GM12878 (cell line): ENCODE results near the gene AKTIP. TPM values are rescaled to one million over a fixed set of nuclear protein-coding genes. Genes with fewer than 3 reads are reported as not detected.

Experiments used
- ATF2 ChIP-seq: IDR thresholded peaks from 2 replicates; pipeline ENCODE4 v1.6.1; 2012; ENCODE audit warnings: low read length, inconsistent platforms
- ATF3 ChIP-seq: IDR thresholded peaks from 2 replicates; pipeline ENCODE4 v1.6.1; 2011; ENCODE audit warnings: low read depth, mild to moderate bottlenecking, low read length, moderate library complexity, borderline replicate concordance; ENCODE audit errors: extremely low read depth
- BRCA1 ChIP-seq: IDR thresholded peaks from 2 replicates; pipeline ENCODE4 v1.6.1; 2011; ENCODE audit warnings: low read depth, low read length, improper control_type of control experiment
- CBX3 ChIP-seq: fragments of 200-600 bp; sonication (generic); IDR thresholded peaks from 2 replicates; pipeline ENCODE4 v1.6.1; 2016; ENCODE audit warnings: low read depth, borderline replicate concordance
- CHD2 ChIP-seq: IDR thresholded peaks from 2 replicates; pipeline ENCODE4 v1.6.1; 2011; ENCODE audit warnings: low read depth, low read length, improper control_type of control experiment, borderline replicate concordance
- EED ChIP-seq: sonication (generic); IDR thresholded peaks from 2 replicates; pipeline ENCODE4 v1.6.1; 2016; ENCODE audit warnings: antibody characterized with exemption, low read depth
- IRF4 ChIP-seq: IDR thresholded peaks from 2 replicates; pipeline ENCODE4 v1.6.1; 2011; ENCODE audit warnings: low read depth, low read length
- LARP7 ChIP-seq: fragments of 450-650 bp; IDR thresholded peaks from 2 replicates; pipeline ENCODE4 v1.6.1; 2017; ENCODE audit warnings: mild to moderate bottlenecking
- MAX ChIP-seq: IDR thresholded peaks from 2 replicates; pipeline ENCODE4 v1.6.1; 2012; ENCODE audit warnings: low read depth, low read length, improper control_type of control experiment
- MYC ChIP-seq: IDR thresholded peaks from 2 replicates; pipeline ENCODE4 v1.6.1; 2011; ENCODE audit warnings: mild to moderate bottlenecking, low read length, moderate library complexity, inconsistent platforms; ENCODE audit not compliant: insufficient read depth, insufficient replicate concordance, insufficient read length, severe bottlenecking
- NFYA ChIP-seq: IDR thresholded peaks from 2 replicates; pipeline ENCODE4 v1.6.1; 2011; ENCODE audit warnings: low read depth, mild to moderate bottlenecking, low read length, improper control_type of control experiment, borderline replicate concordance
- PBX3 ChIP-seq: IDR thresholded peaks from 2 replicates; pipeline ENCODE4 v1.6.1; 2011; ENCODE audit warnings: mild to moderate bottlenecking, low read depth, low read length, moderate library complexity; ENCODE audit not compliant: insufficient replicate concordance
- PML ChIP-seq: IDR thresholded peaks from 2 replicates; pipeline ENCODE4 v1.6.1; 2012; ENCODE audit warnings: low read length, inconsistent platforms
- PRDM15 ChIP-seq: fragments of 450-650 bp; formaldehyde crosslinking; IDR thresholded peaks from 2 replicates; pipeline ENCODE4 v1.4.0; 2020; ENCODE audit warnings: mild to moderate bottlenecking, moderate library complexity
- SRF ChIP-seq, 2 experiments: IDR thresholded peaks; 2 replicates each; pipeline ENCODE4 v1.6.1; 2011; ENCODE audit warnings: low read depth in 2 of 2, low read length in 2 of 2, mild to moderate bottlenecking in 1 of 2, moderate library complexity in 1 of 2
- TCF3 ChIP-seq: IDR thresholded peaks from 2 replicates; pipeline ENCODE4 v1.6.1; 2012; ENCODE audit warnings: low read depth, mild to moderate bottlenecking, low read length, borderline replicate concordance; ENCODE audit not compliant: insufficient read depth
- ZNF207 ChIP-seq: fragments of 450-650 bp; IDR thresholded peaks from 2 replicates; pipeline ENCODE4 v1.6.1; 2014; ENCODE audit warnings: antibody characterized with exemption, mild to moderate bottlenecking, borderline replicate concordance
- ZNF592 ChIP-seq: fragments of 450-650 bp; IDR thresholded peaks from 2 replicates; pipeline ENCODE4 v1.6.1; 2017; ENCODE audit warnings: mild to moderate bottlenecking, moderate library complexity
- polyA plus RNA-seq, 11 experiments: library from polyadenylated mRNA; depleted of rRNA in 4 of 11; unstranded in 6 of 11; stranded (reverse) in 5 of 11; fragments of >200 nt; fragmentation: Nextera tagmentation in 4 of 11; fragmentation: Illumina TruSeq in 1 of 11; extraction: Ambion mirVana in 4 of 11; extraction: Trizol in 1 of 11; gene quantifications; 1 replicate in 1 of 11; 2 replicates in 10 of 11; pipeline versions ENCODE4 v1.2.1 to v1.2.3, GENCODE V29; 2011 to 2016; ENCODE audit warnings: inconsistent platforms in 2 of 11, missing spikeins in 2 of 11, low read depth in 1 of 11
- total RNA-seq, 4 experiments: library from RNA; depleted of rRNA in 3 of 4; stranded (reverse); fragments of >200 nt in 3 of 4; fragmentation: Illumina TruSeq in 1 of 4; extraction: Trizol in 1 of 4; gene quantifications; 2 replicates each; pipeline versions ENCODE4 v1.2.1 to v1.2.3, GENCODE V29; 2013 to 2021

Gene AKTIP
- total and polyA plus RNA-seq, 10 of the 15 experiments (the other 5 are each of a cell fraction or from before 2014, with no cell fraction given) = 11.4 to 22.9 (median 13.6) TPM

- TF ChIP-seq ZNF592 = no peak
- TF ChIP-seq MYC = no peak
- no peak; the same call in 1 of the 2 replicates for TF ChIP-seq NFYA
- peak; percentile 81 for TF ChIP-seq LARP7
- peak; percentile 95 for TF ChIP-seq PBX3
- no peak for TF ChIP-seq BRCA1
- no peak for TF ChIP-seq PML
- no peak for TF ChIP-seq SRF (IDR thresholded peaks at IDR 0.05; ENCODE audit: low read depth in 2 of 2, low read length in 2 of 2)
- TF ChIP-seq ATF2 = no peak
- no peak for TF ChIP-seq PRDM15
- TF ChIP-seq CBX3 = no peak
- TF ChIP-seq MAX = peak; percentile 55; the same call in 1 of the 2 replicates
- TF ChIP-seq IRF4 = no peak
- TF ChIP-seq TCF3 = no peak
- no peak for TF ChIP-seq ATF3
- peak; percentile 67; the same call in 1 of the 2 replicates for TF ChIP-seq ZNF207
- peak; percentile 95 for TF ChIP-seq CHD2
- peak; percentile 42; the same call in 1 of the 2 replicates for TF ChIP-seq EED
These were observed 388 bp upstream of the AKTIP start (continued) for GRCh38 chr16:53503270-53503923.
